Measurements from ENCODE around the gene RUNX2.

DNA sequence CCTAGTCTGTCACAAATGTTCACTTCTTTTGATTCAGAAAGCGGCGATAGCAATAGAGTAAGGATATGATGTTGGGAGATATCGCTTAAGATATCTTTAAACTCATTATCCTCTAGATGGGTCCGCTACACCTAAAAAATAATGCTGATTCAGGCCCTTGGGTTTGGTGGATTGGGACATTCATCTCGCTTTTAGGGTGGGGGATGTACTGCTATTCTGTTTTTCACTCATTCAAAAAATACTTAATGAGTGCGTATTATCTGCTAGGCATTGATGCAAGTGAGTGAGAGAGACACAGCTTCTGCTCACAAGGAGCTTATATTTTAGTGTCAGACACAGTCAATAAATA, 167.9 kb downstream of the RUNX2 start:
- TF ChIP-seq, protein P1, sequence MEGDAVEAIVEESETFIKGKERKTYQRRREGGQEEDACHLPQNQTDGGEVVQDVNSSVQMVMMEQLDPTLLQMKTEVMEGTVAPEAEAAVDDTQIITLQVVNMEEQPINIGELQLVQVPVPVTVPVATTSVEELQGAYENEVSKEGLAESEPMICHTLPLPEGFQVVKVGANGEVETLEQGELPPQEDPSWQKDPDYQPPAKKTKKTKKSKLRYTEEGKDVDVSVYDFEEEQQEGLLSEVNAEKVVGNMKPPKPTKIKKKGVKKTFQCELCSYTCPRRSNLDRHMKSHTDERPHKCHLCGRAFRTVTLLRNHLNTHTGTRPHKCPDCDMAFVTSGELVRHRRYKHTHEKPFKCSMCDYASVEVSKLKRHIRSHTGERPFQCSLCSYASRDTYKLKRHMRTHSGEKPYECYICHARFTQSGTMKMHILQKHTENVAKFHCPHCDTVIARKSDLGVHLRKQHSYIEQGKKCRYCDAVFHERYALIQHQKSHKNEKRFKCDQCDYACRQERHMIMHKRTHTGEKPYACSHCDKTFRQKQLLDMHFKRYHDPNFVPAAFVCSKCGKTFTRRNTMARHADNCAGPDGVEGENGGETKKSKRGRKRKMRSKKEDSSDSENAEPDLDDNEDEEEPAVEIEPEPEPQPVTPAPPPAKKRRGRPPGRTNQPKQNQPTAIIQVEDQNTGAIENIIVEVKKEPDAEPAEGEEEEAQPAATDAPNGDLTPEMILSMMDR (IDR thresholded peaks at IDR 0.05) = no peak
- no peak for TF ChIP-seq POLR2A (IDR thresholded peaks at IDR 0.05)

Data from testis (tissue), 2 donors.